ENCODE results near the gene KAT2B.

DNA sequence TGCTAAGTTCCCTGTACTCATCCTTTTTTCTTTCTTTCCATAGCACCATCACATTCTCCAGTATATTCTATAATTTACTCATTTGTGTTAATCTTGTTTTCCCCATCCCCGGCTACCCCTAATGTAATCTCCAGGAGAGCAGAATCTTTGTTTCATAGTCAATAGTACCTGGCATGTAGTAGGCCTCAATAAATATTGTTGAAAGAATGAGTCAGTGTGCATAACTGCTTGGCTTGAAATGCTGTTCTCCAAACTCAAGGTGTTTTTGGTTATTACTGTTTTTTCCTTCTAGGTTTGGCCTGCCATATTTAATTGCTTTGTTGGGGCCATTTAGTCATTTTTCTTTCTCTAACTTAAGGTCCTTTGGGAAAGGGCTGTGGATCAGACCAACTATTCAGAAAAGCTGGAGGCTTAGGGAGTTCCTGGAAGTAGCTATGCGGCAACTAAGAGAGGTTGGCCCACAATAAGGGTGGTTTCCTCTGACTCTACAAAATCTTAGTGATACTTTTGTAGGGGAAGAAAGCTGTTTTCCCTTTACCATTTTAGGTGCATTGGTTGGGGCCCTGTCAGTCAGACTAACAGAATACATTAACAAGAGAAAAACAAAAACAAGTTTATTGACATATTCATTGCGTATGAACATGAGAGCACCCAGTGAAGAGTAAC is 28.4 kb downstream of the KAT2B start:
- no peak for TF ChIP-seq EZH2 (IDR thresholded peaks at IDR 0.05)
- TF ChIP-seq CTCF (IDR thresholded peaks at IDR 0.05 in 2 of 3, conservative IDR thresholded peaks at IDR 0.05 in 1 of 3; ENCODE audit: borderline replicate concordance in 1 of 3, insufficient read depth in 1 of 3, low read depth in 2 of 3, low read length in 2 of 3): no peak
- no peak for TF ChIP-seq TCF7L2 (IDR thresholded peaks at IDR 0.05; ENCODE audit: borderline replicate concordance, extremely low read depth, insufficient read depth, insufficient read length)
- TF ChIP-seq POLR2A (IDR thresholded peaks at IDR 0.05; ENCODE audit: borderline replicate concordance, extremely low read depth, insufficient read depth, insufficient read length): no peak
- TF ChIP-seq YY1 (IDR thresholded peaks at IDR 0.05; ENCODE audit: extremely low read depth, insufficient replicate concordance, low read depth, low read length): no peak
- TF ChIP-seq EZH2phosphoT487 (IDR thresholded peaks at IDR 0.05; ENCODE audit: borderline replicate concordance): no peak
- TF ChIP-seq, protein P1, sequence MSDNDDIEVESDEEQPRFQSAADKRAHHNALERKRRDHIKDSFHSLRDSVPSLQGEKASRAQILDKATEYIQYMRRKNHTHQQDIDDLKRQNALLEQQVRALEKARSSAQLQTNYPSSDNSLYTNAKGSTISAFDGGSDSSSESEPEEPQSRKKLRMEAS (IDR thresholded peaks at IDR 0.05): no peak
- TF ChIP-seq RAD21 (IDR thresholded peaks at IDR 0.05; ENCODE audit: low read depth): no peak
- TF ChIP-seq POLR2AphosphoS5 (IDR thresholded peaks at IDR 0.05; ENCODE audit: low read depth, low read length): no peak
- TF ChIP-seq, protein P2, sequence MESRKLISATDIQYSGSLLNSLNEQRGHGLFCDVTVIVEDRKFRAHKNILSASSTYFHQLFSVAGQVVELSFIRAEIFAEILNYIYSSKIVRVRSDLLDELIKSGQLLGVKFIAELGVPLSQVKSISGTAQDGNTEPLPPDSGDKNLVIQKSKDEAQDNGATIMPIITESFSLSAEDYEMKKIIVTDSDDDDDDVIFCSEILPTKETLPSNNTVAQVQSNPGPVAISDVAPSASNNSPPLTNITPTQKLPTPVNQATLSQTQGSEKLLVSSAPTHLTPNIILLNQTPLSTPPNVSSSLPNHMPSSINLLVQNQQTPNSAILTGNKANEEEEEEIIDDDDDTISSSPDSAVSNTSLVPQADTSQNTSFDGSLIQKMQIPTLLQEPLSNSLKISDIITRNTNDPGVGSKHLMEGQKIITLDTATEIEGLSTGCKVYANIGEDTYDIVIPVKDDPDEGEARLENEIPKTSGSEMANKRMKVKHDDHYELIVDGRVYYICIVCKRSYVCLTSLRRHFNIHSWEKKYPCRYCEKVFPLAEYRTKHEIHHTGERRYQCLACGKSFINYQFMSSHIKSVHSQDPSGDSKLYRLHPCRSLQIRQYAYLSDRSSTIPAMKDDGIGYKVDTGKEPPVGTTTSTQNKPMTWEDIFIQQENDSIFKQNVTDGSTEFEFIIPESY (IDR thresholded peaks at IDR 0.05; ENCODE audit: extremely low read depth, insufficient replicate concordance, low read length): no peak
- TF ChIP-seq CEBPB (IDR thresholded peaks at IDR 0.05; ENCODE audit: low read depth): no peak
- no peak for TF ChIP-seq SIN3A (IDR thresholded peaks at IDR 0.05; ENCODE audit: low read depth)
